WTC11 (cell line): Measurements from ENCODE around the gene CFAP119. TPM values are rescaled to one million over a fixed set of nuclear protein-coding genes. Genes with fewer than 3 reads are reported as not detected.

Experiments used
- ATAC-seq: fragments of 200-7000 bp; cut with Tn5 transposase; 2 replicates; pipeline ENCODE4 v1.10.0; 2021; ENCODE audit warnings: mild to moderate bottlenecking, moderate library complexity
- CTCF ChIA-PET: fragments of 300-600 bp; sonication (Branson Sonifier 250); formaldehyde crosslinking; loops from one replicate; lab custom pipeline; 2021; ENCODE audit warnings: antibody characterized with exemption; lab: Charles Lee
- POLR2A ChIA-PET: fragments of 350-600 bp; sonication (Branson Sonifier 250); formaldehyde crosslinking; loops from one replicate; lab custom pipeline; 2021; ENCODE audit warnings: antibody characterized with exemption; lab: Charles Lee
- DNase-seq: peaks from one replicate; pipeline ENCODE4 v3.0.0; 2021; ENCODE audit warnings: low spot score
- H3K27ac Mint-ChIP-seq: 2 replicates; pipeline ENCODE4 v1.8.0; 2021; ENCODE audit warnings: mixed read lengths
- H3K27me3 Mint-ChIP-seq: 2 replicates; pipeline ENCODE4 v1.8.0; 2021; ENCODE audit warnings: low read depth, mild to moderate bottlenecking, moderate library complexity, mixed read lengths
- H3K36me3 Mint-ChIP-seq: 2 replicates; pipeline ENCODE4 v1.8.0; 2021; ENCODE audit warnings: mixed read lengths
- H3K4me1 Mint-ChIP-seq: 2 replicates; pipeline ENCODE4 v1.8.0; 2022; ENCODE audit warnings: mixed read lengths
- H3K4me3 Mint-ChIP-seq: 2 replicates; pipeline ENCODE4 v1.8.0; 2021; ENCODE audit warnings: mild to moderate bottlenecking, moderate library complexity, mixed read lengths
- H3K9me3 Mint-ChIP-seq: 2 replicates; pipeline ENCODE4 v1.8.0; 2021; ENCODE audit warnings: mixed read lengths
- ATF3 ChIP-seq: sonication (generic); formaldehyde crosslinking; conservative IDR thresholded peaks from 2 replicates; pipeline ENCODE4 v1.8.1; 2022; ENCODE audit warnings: mild to moderate bottlenecking, missing genetic modification reagents
- CBFB ChIP-seq: sonication (generic); formaldehyde crosslinking; IDR thresholded peaks from 2 replicates; pipeline ENCODE4 v1.8.1; 2022; ENCODE audit warnings: mild to moderate bottlenecking, low read depth, missing genetic modification reagents
- FOXK1 ChIP-seq: sonication (generic); formaldehyde crosslinking; IDR thresholded peaks from 2 replicates; pipeline ENCODE4 v1.8.0; 2022; ENCODE audit warnings: mild to moderate bottlenecking, moderate library complexity, missing genetic modification reagents
- GABPB1 ChIP-seq: sonication (generic); formaldehyde crosslinking; IDR thresholded peaks from 2 replicates; pipeline ENCODE4 v1.8.1; 2023; ENCODE audit warnings: mild to moderate bottlenecking, missing genetic modification reagents
- IRF1 ChIP-seq: sonication (generic); formaldehyde crosslinking; IDR thresholded peaks from 2 replicates; pipeline ENCODE4 v1.8.0; 2023; ENCODE audit warnings: missing genetic modification reagents
- KAT7 ChIP-seq: sonication (generic); formaldehyde crosslinking; IDR thresholded peaks from 2 replicates; pipeline ENCODE4 v1.8.1; 2023; ENCODE audit warnings: missing genetic modification reagents, mild to moderate bottlenecking, borderline replicate concordance
- MXD4 ChIP-seq: fragments of 250-450 bp; sonication (Bioruptor Pico); IDR thresholded peaks from 2 replicates; pipeline ENCODE4 v1.8.0; 2021; ENCODE audit warnings: mild to moderate bottlenecking, moderate library complexity, borderline replicate concordance
- NFE2L1 ChIP-seq: sonication (generic); formaldehyde crosslinking; IDR thresholded peaks from 2 replicates; pipeline ENCODE4 v1.8.1; 2023; ENCODE audit warnings: missing genetic modification reagents
- RELA ChIP-seq: sonication (generic); formaldehyde crosslinking; IDR thresholded peaks from 2 replicates; pipeline ENCODE4 v1.8.1; 2022; ENCODE audit warnings: missing genetic modification reagents, mild to moderate bottlenecking, borderline replicate concordance
- SP1 ChIP-seq: sonication (generic); formaldehyde crosslinking; conservative IDR thresholded peaks from 2 replicates; pipeline ENCODE4 v1.8.1; 2022; ENCODE audit warnings: missing genetic modification reagents
- TEAD1 ChIP-seq: sonication (generic); formaldehyde crosslinking; IDR thresholded peaks from 2 replicates; pipeline ENCODE4 v1.8.0; 2022; ENCODE audit warnings: mild to moderate bottlenecking, missing genetic modification reagents
- ZNF532 ChIP-seq: fragments of 250-450 bp; sonication (Bioruptor Pico); IDR thresholded peaks from 2 replicates; pipeline ENCODE4 v1.9.0; 2021; ENCODE audit warnings: mild to moderate bottlenecking, borderline replicate concordance
- total RNA-seq: library from RNA; stranded (reverse); gene quantifications from 3 replicates; pipeline ENCODE4 v1.2.3, GENCODE V29; 2021
- TF ChIP-seq, protein P1 (sequence below): sonication (generic); formaldehyde crosslinking; IDR thresholded peaks from 2 replicates; pipeline ENCODE4 v1.8.1; 2023; ENCODE audit warnings: mild to moderate bottlenecking, missing genetic modification reagents, moderate library complexity
- TF ChIP-seq, protein P2 (sequence below): sonication (generic); formaldehyde crosslinking; IDR thresholded peaks from 2 replicates; pipeline ENCODE4 v1.8.1; 2023; ENCODE audit warnings: mild to moderate bottlenecking, missing genetic modification reagents, borderline replicate concordance
- TF ChIP-seq, protein P3 (sequence below): sonication (generic); formaldehyde crosslinking; conservative IDR thresholded peaks from 2 replicates; pipeline ENCODE4 v1.8.1; 2023; ENCODE audit warnings: mild to moderate bottlenecking, low read depth, missing genetic modification reagents, moderate library complexity

The CFAP119 gene
- total RNA-seq, 1 experiment from 2014 or later: 6.6 TPM

DNA sequence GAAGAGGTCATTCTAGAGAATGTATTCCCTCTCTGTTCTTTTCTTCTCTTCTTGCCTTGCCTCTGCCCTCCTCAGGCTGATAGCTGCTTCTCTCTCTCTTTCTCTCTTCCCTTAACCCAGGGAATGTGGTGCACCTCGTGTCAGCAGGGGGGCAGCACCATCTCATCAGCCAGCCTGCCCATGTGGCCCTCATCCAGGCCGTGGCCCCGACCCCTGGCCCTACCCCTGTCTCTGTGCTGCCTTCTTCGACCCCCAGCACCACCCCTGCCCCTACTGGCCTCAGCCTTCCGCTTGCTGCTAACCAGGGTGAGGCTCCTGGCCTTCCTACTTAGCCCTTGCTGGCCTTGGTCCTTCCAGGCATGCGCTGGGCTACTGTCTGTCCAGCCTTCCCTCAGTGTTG is 39.4 kb downstream of the CFAP119 start:
- Mint-ChIP-seq H3K4me1 (no peaks in the 10 kb centered on the region), H3K27ac (no peak overlapping the region), H3K27me3 (no peaks in the 10 kb centered on the region), H3K4me3 (no peak overlapping the region), H3K9me3 (no peaks in the 10 kb centered on the region), H3K36me3 (peaks cover 73% of the 10 kb centered on the region)
- ChIA-PET CTCF (interaction anchor here (0.6 to 1.1 kb wide), 2 partner anchors 20 to 180 kb away, joined by 4 to 5 read pairs; no protein-coding TSS in a partner anchor), POLR2A (no interaction called here)
- ATAC-seq (no peak), DNase-seq (no peak)
- TF ChIP-seq SP1 (no peak), GABPB1 (CRISPR knock-in tag) (no peak), RELA (no peak), ATF3 (CRISPR knock-in tag) (no peak), NFE2L1 (CRISPR knock-in tag) (no peak), TEAD1 (CRISPR knock-in tag) (no peak)
- TF ChIP-seq, protein P1, sequence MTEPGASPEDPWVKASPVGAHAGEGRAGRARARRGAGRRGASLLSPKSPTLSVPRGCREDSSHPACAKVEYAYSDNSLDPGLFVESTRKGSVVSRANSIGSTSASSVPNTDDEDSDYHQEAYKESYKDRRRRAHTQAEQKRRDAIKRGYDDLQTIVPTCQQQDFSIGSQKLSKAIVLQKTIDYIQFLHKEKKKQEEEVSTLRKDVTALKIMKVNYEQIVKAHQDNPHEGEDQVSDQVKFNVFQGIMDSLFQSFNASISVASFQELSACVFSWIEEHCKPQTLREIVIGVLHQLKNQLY (CRISPR knock-in tag): no peak

GRCh38 chr16:30721606-30722005 is 40.3 kb downstream of the CFAP119 start:
- CTCF ChIA-PET: interaction anchor here (1.1 kb wide), 1 partner anchor 180 kb away, joined by 4 read pairs; no protein-coding TSS in a partner anchor
- no peaks in the 10 kb centered on the region for H3K9me3 Mint-ChIP-seq
- no peaks in the 10 kb centered on the region for H3K4me1 Mint-ChIP-seq
- ATAC-seq (no peak), DNase-seq (no peak)
- no peak overlapping the region for H3K27ac Mint-ChIP-seq
- POLR2A ChIA-PET: no interaction called here
- peaks cover 76% of the 10 kb centered on the region for H3K36me3 Mint-ChIP-seq
- no peak for TF ChIP-seq ZNF532 (CRISPR knock-in tag)
- TF ChIP-seq IRF1 (CRISPR knock-in tag): no peak
- no peak for TF ChIP-seq CBFB
- no peak for TF ChIP-seq KAT7 (CRISPR knock-in tag)
- TF ChIP-seq MXD4 (CRISPR knock-in tag): no peak
- TF ChIP-seq, protein P2, sequence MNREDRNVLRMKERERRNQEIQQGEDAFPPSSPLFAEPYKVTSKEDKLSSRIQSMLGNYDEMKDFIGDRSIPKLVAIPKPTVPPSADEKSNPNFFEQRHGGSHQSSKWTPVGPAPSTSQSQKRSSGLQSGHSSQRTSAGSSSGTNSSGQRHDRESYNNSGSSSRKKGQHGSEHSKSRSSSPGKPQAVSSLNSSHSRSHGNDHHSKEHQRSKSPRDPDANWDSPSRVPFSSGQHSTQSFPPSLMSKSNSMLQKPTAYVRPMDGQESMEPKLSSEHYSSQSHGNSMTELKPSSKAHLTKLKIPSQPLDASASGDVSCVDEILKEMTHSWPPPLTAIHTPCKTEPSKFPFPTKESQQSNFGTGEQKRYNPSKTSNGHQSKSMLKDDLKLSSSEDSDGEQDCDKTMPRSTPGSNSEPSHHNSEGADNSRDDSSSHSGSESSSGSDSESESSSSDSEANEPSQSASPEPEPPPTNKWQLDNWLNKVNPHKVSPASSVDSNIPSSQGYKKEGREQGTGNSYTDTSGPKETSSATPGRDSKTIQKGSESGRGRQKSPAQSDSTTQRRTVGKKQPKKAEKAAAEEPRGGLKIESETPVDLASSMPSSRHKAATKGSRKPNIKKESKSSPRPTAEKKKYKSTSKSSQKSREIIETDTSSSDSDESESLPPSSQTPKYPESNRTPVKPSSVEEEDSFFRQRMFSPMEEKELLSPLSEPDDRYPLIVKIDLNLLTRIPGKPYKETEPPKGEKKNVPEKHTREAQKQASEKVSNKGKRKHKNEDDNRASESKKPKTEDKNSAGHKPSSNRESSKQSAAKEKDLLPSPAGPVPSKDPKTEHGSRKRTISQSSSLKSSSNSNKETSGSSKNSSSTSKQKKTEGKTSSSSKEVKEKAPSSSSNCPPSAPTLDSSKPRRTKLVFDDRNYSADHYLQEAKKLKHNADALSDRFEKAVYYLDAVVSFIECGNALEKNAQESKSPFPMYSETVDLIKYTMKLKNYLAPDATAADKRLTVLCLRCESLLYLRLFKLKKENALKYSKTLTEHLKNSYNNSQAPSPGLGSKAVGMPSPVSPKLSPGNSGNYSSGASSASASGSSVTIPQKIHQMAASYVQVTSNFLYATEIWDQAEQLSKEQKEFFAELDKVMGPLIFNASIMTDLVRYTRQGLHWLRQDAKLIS (CRISPR knock-in tag): no peak
- TF ChIP-seq FOXK1 (CRISPR knock-in tag): no peak
- TF ChIP-seq, protein P3, sequence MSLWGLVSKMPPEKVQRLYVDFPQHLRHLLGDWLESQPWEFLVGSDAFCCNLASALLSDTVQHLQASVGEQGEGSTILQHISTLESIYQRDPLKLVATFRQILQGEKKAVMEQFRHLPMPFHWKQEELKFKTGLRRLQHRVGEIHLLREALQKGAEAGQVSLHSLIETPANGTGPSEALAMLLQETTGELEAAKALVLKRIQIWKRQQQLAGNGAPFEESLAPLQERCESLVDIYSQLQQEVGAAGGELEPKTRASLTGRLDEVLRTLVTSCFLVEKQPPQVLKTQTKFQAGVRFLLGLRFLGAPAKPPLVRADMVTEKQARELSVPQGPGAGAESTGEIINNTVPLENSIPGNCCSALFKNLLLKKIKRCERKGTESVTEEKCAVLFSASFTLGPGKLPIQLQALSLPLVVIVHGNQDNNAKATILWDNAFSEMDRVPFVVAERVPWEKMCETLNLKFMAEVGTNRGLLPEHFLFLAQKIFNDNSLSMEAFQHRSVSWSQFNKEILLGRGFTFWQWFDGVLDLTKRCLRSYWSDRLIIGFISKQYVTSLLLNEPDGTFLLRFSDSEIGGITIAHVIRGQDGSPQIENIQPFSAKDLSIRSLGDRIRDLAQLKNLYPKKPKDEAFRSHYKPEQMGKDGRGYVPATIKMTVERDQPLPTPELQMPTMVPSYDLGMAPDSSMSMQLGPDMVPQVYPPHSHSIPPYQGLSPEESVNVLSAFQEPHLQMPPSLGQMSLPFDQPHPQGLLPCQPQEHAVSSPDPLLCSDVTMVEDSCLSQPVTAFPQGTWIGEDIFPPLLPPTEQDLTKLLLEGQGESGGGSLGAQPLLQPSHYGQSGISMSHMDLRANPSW (CRISPR knock-in tag): no peak
- no peaks in the 10 kb centered on the region for H3K27me3 Mint-ChIP-seq
- H3K4me3 Mint-ChIP-seq: no peak overlapping the region
